WERI-Rb-1 (cell line): ENCODE data around the gene RNPEPL1.

Source experiments
- DNase-seq: peaks from one replicate; pipeline ENCODE4 v3.0.0-alpha.2; 2020
- H3K27ac ChIP-seq: fragments of 250-450 bp; sonication (Bioruptor Pico); 2 replicates; pipeline ENCODE4 v1.5.1; 2020; ENCODE audit warnings: mild to moderate bottlenecking, moderate library complexity
- H3K27me3 ChIP-seq: fragments of 250-450 bp; sonication (Bioruptor Pico); 2 replicates; pipeline ENCODE4 v1.5.1; 2021; ENCODE audit warnings: mild to moderate bottlenecking, low read depth, moderate library complexity; ENCODE audit not compliant: insufficient read depth, severe bottlenecking
- H3K36me3 ChIP-seq: fragments of 250-450 bp; sonication (Bioruptor Pico); 2 replicates; pipeline ENCODE4 v1.5.1; 2020; ENCODE audit warnings: mild to moderate bottlenecking, moderate library complexity
- H3K4me3 ChIP-seq: 2 replicates; pipeline ENCODE4 v1.5.1; 2011; ENCODE audit warnings: low read depth, mild to moderate bottlenecking, control low read depth, low read length
- H3K9me3 ChIP-seq: fragments of 250-450 bp; sonication (Bioruptor Pico); 2 replicates; pipeline ENCODE4 v1.5.1; 2021; ENCODE audit warnings: mild to moderate bottlenecking, moderate library complexity; ENCODE audit not compliant: severe bottlenecking
- CTCF ChIP-seq: IDR thresholded peaks from 2 replicates; pipeline ENCODE4 v1.5.1; 2011; ENCODE audit warnings: low read depth, mild to moderate bottlenecking, control low read depth, inconsistent platforms, low read length

The RNPEPL1 gene

GRCh38 chr2:240570531-240571313, 2.4 kb downstream of the RNPEPL1 start:
- Histone ChIP-seq H3K9me3 (no peaks in the 10 kb centered on the region), H3K27ac (no peak overlapping the region), H3K4me3 (no peak overlapping the region), H3K36me3 (no peaks in the 10 kb centered on the region; the same call in 1 of the 2 replicates), H3K27me3 (no peaks in the 10 kb centered on the region)
- peak; percentile 7 for DNase-seq
- TF ChIP-seq CTCF = no peak

GRCh38 chr2:240571314-240571973, 3.2 kb downstream of the RNPEPL1 start:
- DNase-seq = no peak
- Histone ChIP-seq H3K36me3 (no peaks in the 10 kb centered on the region; the same call in 1 of the 2 replicates), H3K27me3 (no peaks in the 10 kb centered on the region), H3K9me3 (no peaks in the 10 kb centered on the region), H3K4me3 (no peak overlapping the region), H3K27ac (no peak overlapping the region)
- no peak for TF ChIP-seq CTCF

- no peaks in the 10 kb centered on the region for H3K27me3 ChIP-seq
- H3K36me3 ChIP-seq = peaks cover 8% of the 10 kb centered on the region; the same call in 1 of the 2 replicates
- no peak overlapping the region for H3K4me3 ChIP-seq
- no peaks in the 10 kb centered on the region for H3K9me3 ChIP-seq
- no peak for TF ChIP-seq CTCF
- DNase-seq = no peak
- H3K27ac ChIP-seq = no peak overlapping the region
These were observed 4.1 kb downstream of the RNPEPL1 start for GRCh38 chr2:240572141-240573031.

- Histone ChIP-seq H3K4me3 (no peak overlapping the region), H3K27me3 (no peaks in the 10 kb centered on the region), H3K36me3 (peaks cover 15% of the 10 kb centered on the region; the same call in 1 of the 2 replicates), H3K27ac (no peak overlapping the region), H3K9me3 (no peaks in the 10 kb centered on the region)
- TF ChIP-seq CTCF = no peak
- DNase-seq = no peak
These were observed 4.8 kb downstream of the RNPEPL1 start for GRCh38 chr2:240573071-240573515.

- Histone ChIP-seq H3K4me3 (no peak overlapping the region), H3K27ac (no peak overlapping the region), H3K9me3 (no peaks in the 10 kb centered on the region), H3K27me3 (no peaks in the 10 kb centered on the region), H3K36me3 (peaks cover 18% of the 10 kb centered on the region; the same call in 1 of the 2 replicates)
- TF ChIP-seq CTCF = no peak
- no peak for DNase-seq
These were observed 5.5 kb downstream of the RNPEPL1 start for GRCh38 chr2:240573516-240574385.
